ENCODE measurements around the gene HHIPL1. TPM values are rescaled to one million over a fixed set of nuclear protein-coding genes. Genes with fewer than 3 reads are reported as not detected.
A peak's percentile ranks its signal among the peaks of the same experiment; 100 is the strongest.

The HHIPL1 gene
- total RNA-seq, 1 experiment from 2014 or later: not detected

- Mint-ChIP-seq H3K9me3 (ENCODE audit: low read depth, unreplicated experiment) (no peaks in the 10 kb centered on the region), H3K36me3 (ENCODE audit: insufficient read depth, unreplicated experiment) (no peaks in the 10 kb centered on the region), H3K4me3 (ENCODE audit: low read depth, unreplicated experiment) (no peak overlapping the region), H3K4me1 (ENCODE audit: low read depth, unreplicated experiment) (no peaks in the 10 kb centered on the region), H3K27ac (ENCODE audit: unreplicated experiment) (no peak overlapping the region), H3K27me3 (ENCODE audit: unreplicated experiment) (peaks cover 46% of the 10 kb centered on the region)
- no TSS peak for BruUV-seq (replicated peaks)
- TF ChIP-seq, protein P1, sequence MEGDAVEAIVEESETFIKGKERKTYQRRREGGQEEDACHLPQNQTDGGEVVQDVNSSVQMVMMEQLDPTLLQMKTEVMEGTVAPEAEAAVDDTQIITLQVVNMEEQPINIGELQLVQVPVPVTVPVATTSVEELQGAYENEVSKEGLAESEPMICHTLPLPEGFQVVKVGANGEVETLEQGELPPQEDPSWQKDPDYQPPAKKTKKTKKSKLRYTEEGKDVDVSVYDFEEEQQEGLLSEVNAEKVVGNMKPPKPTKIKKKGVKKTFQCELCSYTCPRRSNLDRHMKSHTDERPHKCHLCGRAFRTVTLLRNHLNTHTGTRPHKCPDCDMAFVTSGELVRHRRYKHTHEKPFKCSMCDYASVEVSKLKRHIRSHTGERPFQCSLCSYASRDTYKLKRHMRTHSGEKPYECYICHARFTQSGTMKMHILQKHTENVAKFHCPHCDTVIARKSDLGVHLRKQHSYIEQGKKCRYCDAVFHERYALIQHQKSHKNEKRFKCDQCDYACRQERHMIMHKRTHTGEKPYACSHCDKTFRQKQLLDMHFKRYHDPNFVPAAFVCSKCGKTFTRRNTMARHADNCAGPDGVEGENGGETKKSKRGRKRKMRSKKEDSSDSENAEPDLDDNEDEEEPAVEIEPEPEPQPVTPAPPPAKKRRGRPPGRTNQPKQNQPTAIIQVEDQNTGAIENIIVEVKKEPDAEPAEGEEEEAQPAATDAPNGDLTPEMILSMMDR (IDR thresholded peaks at IDR 0.05; ENCODE audit: unreplicated experiment): no peak
- CTCF ChIA-PET: no interaction called here
- DNase-seq: no peak
- intact Hi-C loops (cut with micrococcal nuclease; ENCODE audit: unreplicated experiment): no loop called here
Measured at GRCh38 chr14:99643343-99643742, 1.6 kb upstream of the HHIPL1 start.

- Mint-ChIP-seq H3K27ac (ENCODE audit: unreplicated experiment) (no peak overlapping the region), H3K9me3 (ENCODE audit: low read depth, unreplicated experiment) (no peaks in the 10 kb centered on the region), H3K4me3 (ENCODE audit: low read depth, unreplicated experiment) (peak overlapping the region; percentile 2), H3K27me3 (ENCODE audit: unreplicated experiment) (peaks cover 46% of the 10 kb centered on the region), H3K4me1 (ENCODE audit: low read depth, unreplicated experiment) (no peaks in the 10 kb centered on the region), H3K36me3 (ENCODE audit: insufficient read depth, unreplicated experiment) (no peaks in the 10 kb centered on the region)
- intact Hi-C loops (cut with micrococcal nuclease; ENCODE audit: unreplicated experiment): no loop called here
- no peak for DNase-seq
- TF ChIP-seq, protein P1 (IDR thresholded peaks at IDR 0.05; ENCODE audit: unreplicated experiment): no peak
- no TSS peak for BruUV-seq (replicated peaks)
- CTCF ChIA-PET: no interaction called here
Measured at GRCh38 chr14:99644035-99644587, 818 bp upstream of the HHIPL1 start.

DNA sequence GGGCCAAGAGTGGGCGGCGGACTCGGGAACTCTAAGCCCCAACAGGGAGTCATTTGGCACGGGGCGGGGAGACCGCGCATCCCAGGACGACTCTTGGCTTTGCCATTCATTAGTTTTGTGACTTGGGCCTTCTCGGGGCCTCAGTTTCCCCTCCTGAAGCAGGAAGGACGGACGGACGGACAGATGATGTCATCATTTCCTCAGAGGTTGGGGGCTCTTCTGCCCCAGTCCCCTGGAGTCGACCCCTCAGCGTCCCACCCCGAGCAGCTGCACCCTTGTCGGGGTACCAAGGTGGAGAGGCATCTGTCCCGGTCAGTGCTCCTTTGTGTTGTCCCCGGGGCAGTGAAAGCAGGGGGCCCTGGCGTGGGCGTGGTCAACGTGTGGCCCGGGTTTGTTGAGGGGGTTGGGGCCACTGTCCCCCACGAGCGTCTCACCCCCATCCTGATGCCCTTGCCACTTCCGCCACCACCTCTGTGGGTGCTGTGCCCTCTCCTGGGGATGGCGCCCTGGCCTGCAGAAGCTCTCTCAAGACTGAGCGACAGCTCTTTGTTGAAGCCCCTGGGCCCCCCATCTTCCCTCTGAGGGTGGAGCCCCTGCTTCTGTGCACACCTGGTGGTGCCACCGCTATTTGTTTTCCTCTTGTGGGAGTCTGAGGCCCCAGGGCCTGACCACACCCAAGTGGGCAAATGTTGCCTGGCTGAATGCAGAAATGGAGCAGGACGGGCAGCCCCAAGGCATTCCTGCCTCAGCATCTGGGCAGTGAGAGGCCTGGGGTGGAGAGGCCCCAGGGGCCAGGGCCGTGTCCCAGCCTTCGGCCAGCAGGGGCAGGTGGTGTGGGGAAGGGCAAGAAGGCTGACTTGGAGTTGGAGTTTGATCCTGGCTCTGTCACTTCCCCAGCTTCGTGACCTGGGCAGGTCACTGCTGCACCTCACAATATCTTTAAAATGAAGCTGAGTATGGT lies 896 bp downstream of the HHIPL1 start:
- BruUV-seq (replicated peaks): no TSS peak
- TF ChIP-seq, protein P1 (IDR thresholded peaks at IDR 0.05; ENCODE audit: unreplicated experiment): no peak
- H3K27ac Mint-ChIP-seq (ENCODE audit: unreplicated experiment): no peak overlapping the region
- H3K4me1 Mint-ChIP-seq (ENCODE audit: low read depth, unreplicated experiment): no peaks in the 10 kb centered on the region
- H3K4me3 Mint-ChIP-seq (ENCODE audit: low read depth, unreplicated experiment): peak overlapping the region; percentile 61
- no peaks in the 10 kb centered on the region for H3K36me3 Mint-ChIP-seq (ENCODE audit: insufficient read depth, unreplicated experiment)
- intact Hi-C loops (cut with micrococcal nuclease; ENCODE audit: unreplicated experiment): no loop called here
- H3K27me3 Mint-ChIP-seq (ENCODE audit: unreplicated experiment): peaks cover 50% of the 10 kb centered on the region
- CTCF ChIA-PET: no interaction called here
- no peak for DNase-seq
- H3K9me3 Mint-ChIP-seq (ENCODE audit: low read depth, unreplicated experiment): no peaks in the 10 kb centered on the region

- intact Hi-C loops (cut with micrococcal nuclease; ENCODE audit: unreplicated experiment): no loop called here
- TF ChIP-seq, protein P1 (IDR thresholded peaks at IDR 0.05; ENCODE audit: unreplicated experiment): no peak
- CTCF ChIA-PET: no interaction called here
- no peak overlapping the region for H3K4me3 Mint-ChIP-seq (ENCODE audit: low read depth, unreplicated experiment)
- DNase-seq: no peak
- no TSS peak for BruUV-seq (replicated peaks)
- no peaks in the 10 kb centered on the region for H3K36me3 Mint-ChIP-seq (ENCODE audit: insufficient read depth, unreplicated experiment)
- H3K27me3 Mint-ChIP-seq (ENCODE audit: unreplicated experiment): peaks cover 56% of the 10 kb centered on the region
- no peaks in the 10 kb centered on the region for H3K4me1 Mint-ChIP-seq (ENCODE audit: low read depth, unreplicated experiment)
- H3K9me3 Mint-ChIP-seq (ENCODE audit: low read depth, unreplicated experiment): no peaks in the 10 kb centered on the region
- no peak overlapping the region for H3K27ac Mint-ChIP-seq (ENCODE audit: unreplicated experiment)
Measured at GRCh38 chr14:99647411-99647810, 2.5 kb downstream of the HHIPL1 start.
